Measurements from ENCODE around the gene FKBP10.

DNA sequence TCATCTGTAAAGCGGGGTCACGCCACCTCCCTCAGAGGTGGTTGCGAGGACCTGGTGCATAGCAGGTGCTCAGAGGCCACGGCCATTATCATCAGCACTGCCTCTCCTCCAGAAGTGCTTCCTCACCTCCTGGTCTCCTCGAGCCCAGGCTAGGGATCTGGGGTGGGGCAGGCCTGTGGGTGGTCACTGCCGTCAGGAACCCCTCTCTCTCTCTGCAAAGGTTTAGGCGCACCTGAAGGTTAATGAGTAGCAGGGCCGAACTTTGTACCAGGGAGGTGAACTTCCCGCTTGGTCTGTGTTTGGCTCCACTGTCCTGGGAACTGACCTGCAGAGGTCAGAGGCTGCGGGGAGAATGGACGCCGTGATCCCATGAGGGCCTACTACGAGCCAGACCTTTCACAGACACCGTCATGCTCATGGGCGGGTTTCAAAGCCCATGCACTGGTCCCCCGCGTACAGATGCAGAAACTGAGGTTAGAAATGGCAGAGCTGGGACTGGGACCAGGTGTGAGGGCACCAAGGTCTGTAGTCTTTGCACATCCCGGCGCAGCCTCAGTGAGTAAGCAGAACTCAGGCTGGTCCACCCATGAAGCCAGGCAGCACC is 40.1 kb upstream of the FKBP10 start:
- TF ChIP-seq CTCF (IDR thresholded peaks at IDR 0.05): no peak
- TF ChIP-seq POLR2AphosphoS5 (IDR thresholded peaks at IDR 0.05): no peak

Measured in upper lobe of left lung (tissue), 4 donors.